Measurements from ENCODE around the gene SDK1.

Gene SDK1

DNA sequence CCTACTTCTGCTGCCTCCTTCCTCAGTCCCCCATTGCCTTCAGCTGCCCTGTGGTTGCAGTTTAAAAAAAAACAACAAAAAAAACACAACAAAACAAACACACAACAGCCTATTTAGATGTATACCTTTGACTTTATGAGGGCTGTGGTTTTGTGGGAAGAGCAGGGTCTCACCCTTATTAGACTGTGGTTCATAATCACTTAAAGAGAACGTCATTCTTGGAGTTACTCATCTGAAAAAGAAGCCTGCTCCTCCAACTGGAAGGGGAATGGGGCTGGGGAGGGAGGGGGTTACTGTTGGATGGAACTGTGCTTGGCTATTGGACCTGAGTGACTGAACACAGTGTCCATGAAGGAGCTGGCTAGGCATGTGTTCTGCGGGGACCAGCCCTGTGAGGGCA is 48.1 kb downstream of the SDK1 start:
- Mint-ChIP-seq H3K4me3 (no peak overlapping the region), H3K4me1 (no peaks in the 10 kb centered on the region), H3K9me3 (no peaks in the 10 kb centered on the region), H3K27me3 (no peaks in the 10 kb centered on the region), H3K27ac (no peak overlapping the region)
- no peak for ATAC-seq
- no peak for DNase-seq

DNA sequence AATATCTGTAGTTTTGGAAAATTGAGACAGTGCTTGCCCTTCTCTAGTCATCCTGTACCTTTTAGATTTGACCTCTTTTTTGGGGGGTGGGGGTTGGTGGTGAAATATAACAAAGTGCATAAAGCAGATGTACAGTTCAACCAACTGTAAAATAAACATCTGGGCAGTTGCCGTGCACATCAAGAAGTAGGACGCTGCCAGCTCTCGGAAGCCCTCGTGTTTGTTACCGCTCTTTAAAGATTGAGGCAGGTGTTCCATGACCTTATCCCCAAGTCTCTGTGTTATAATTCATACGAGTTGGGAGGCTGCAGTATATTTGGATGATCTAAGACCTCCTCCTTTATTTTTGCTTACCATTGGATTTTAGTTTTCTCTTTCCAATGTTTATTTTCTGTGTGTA is 55.1 kb downstream of the SDK1 start:
- Mint-ChIP-seq H3K27me3 (peaks cover 7% of the 10 kb centered on the region), H3K4me1 (no peaks in the 10 kb centered on the region), H3K4me3 (no peak overlapping the region), H3K27ac (no peak overlapping the region), H3K9me3 (peaks cover 0 to 8% of the 10 kb centered on the region in 2 donors)
- no peak for DNase-seq
- ATAC-seq: no peak

DNA sequence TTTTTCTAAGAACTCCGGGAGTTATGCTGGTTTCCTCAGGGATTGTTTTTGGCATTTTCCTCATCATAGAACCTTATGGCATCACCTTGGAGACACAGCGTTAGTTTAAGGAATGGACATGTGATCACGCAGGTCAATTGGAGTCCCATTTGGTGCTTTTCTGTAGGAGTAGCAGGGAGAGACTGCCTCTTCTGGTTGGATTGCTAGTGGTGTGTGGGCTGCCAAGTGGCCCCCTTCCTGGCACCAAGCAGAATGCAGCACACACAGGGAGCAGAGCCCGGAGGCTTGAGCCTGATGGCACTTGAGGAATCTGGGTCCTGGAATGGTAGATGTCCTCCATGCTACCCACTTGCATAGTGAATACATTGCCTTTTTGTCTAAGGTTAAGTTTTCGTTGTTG is 57.9 kb downstream of the SDK1 start:
- ATAC-seq (no peak), DNase-seq (no peak)
- Mint-ChIP-seq H3K4me1 (no peaks in the 10 kb centered on the region), H3K9me3 (peaks cover 0 to 8% of the 10 kb centered on the region in 2 donors), H3K27me3 (peaks cover 12% of the 10 kb centered on the region), H3K4me3 (no peak overlapping the region), H3K27ac (peak overlapping the region in 1 of 2 donors; percentile 54)

DNA sequence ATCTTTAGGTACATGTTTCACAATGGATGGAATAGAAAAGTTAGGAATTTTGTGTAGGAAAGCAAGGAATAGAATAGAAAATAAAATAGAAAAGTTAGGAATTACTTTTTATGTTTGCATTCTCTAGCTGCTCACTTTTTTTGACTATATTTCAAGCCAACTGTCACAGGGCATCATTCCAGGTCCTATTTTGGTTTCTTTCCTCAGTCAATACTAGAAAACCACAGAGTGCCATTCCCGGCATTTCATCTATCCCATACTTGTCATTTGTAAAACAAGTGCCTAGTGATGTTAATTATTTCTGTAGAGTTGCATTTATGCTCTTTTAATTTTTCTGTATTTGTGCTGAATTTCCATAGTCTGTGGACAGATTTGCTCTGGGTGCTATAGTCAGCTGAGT is 66.2 kb downstream of the SDK1 start:
- ATAC-seq: no peak
- DNase-seq: no peak
- Mint-ChIP-seq H3K27ac (peak overlapping the region in 1 of 2 donors; percentile 11), H3K4me3 (no peak overlapping the region), H3K9me3 (no peaks in the 10 kb centered on the region), H3K4me1 (peaks cover 12% of the 10 kb centered on the region), H3K27me3 (peaks cover 23% of the 10 kb centered on the region)

DNA sequence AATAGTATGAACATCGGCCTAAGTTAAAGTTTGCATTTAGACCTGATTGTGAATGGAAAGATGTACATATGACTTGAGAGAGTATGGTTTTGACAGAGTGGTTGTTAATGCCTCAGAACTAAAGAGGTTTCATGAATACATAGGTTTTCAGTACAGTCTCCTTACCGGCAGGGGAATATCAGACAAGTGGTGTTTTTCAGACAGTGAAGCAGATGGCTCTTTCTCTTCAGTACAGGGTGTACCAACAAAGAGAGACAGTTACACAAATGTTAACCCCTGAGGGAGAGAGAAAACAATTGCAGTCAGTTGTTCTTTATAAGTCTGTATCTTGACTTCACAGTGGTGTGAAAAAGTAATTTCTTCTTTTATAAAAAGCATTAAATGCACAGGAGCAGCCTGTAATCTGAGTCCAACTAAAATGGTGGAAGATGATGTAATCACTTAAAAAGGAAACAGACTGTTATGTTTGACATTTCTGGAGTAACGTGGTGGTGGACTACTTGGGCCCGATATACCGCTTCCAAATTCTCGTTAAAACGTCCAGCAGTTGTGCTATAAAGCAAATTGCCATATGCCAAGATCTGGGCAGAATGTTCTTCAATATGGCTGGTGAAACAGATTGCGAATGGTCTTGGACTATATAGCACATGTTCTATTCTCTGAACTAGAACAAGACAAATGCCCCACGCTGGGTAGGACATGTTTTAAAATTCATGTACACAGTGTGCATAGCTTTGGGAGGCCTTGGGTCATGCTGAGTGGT is 69.2 kb downstream of the SDK1 start:
- H3K27ac Mint-ChIP-seq: no peak overlapping the region

DNA sequence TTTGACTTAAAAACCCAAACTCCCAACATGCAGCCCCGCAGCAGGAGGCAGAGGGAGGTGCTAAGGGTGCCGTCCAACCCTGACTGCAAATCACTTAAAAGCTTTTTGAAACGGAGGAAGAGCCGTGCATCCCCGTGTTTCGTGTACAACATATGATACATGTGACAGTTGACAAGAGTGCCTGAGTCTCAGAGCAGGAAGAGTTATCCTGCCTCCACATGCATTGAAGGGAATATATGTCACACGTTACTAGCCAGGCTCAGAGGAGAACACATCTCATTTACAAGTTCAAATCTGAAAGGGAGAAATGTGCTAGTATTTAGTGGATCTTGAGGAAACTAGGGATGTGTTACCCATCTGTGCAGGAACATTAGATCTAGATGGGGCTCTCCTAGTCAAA is 69.9 kb downstream of the SDK1 start:
- no peak for ATAC-seq
- Mint-ChIP-seq H3K9me3 (no peaks in the 10 kb centered on the region), H3K4me3 (no peak overlapping the region), H3K27ac (no peak overlapping the region), H3K27me3 (peaks cover 31% of the 10 kb centered on the region), H3K4me1 (peaks cover 12% of the 10 kb centered on the region)
- DNase-seq: no peak

More for the DNA sequence above, 69.2 kb downstream of the SDK1 start:
- Mint-ChIP-seq H3K9me3 (no peaks in the 10 kb centered on the region), H3K27me3 (peaks cover 31% of the 10 kb centered on the region), H3K4me3 (no peak overlapping the region), H3K4me1 (peaks cover 12% of the 10 kb centered on the region)
- DNase-seq (no peak), ATAC-seq (no peak)

DNA sequence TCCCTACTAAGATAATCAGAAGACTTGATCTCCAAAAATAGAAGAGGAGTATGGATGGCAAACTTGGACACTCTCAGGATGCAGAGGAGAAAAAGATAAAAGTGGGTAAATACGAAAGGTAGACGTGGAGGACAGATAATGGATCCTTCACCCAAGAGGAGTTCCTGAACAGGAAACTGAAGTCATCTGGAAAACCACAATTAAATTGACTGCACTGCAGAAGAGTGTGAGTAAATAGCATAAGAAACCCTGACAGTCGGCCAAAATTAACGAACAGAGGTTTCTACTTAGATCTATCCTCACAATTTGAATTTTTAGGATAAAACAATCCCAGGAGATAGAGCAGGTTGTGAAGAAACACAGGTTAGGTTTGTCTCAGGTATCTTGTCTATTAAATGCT is 70.5 kb downstream of the SDK1 start:
- Mint-ChIP-seq H3K4me1 (peaks cover 12% of the 10 kb centered on the region), H3K4me3 (no peak overlapping the region), H3K27me3 (peaks cover 31% of the 10 kb centered on the region), H3K27ac (no peak overlapping the region), H3K9me3 (no peaks in the 10 kb centered on the region)
- ATAC-seq (no peak), DNase-seq (no peak)

DNA sequence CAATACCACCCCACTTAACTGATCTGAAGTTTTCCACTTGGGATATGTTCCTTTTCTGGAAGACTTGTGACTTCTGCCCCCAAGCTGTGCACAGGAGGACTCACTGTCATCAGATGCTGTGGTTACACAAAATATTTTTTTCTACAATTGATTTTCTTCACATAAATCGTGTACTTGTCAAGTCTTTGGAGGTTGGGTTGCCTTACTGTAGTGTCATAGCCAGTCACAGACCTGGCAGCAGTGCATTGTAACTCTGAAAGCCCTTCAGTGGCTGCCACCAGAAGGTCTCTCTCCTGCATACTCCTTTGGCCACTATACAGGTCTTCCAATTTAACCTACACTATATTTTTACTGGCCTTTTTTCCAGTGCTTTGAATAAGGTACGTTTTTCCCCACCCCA is 73.2 kb downstream of the SDK1 start:
- H3K9me3 Mint-ChIP-seq: no peaks in the 10 kb centered on the region
- H3K4me1 Mint-ChIP-seq: peaks cover 12% of the 10 kb centered on the region
- ATAC-seq: no peak
- peaks cover 33% of the 10 kb centered on the region for H3K27me3 Mint-ChIP-seq
- no peak overlapping the region for H3K4me3 Mint-ChIP-seq
- H3K27ac Mint-ChIP-seq: no peak overlapping the region
- no peak for DNase-seq

DNA sequence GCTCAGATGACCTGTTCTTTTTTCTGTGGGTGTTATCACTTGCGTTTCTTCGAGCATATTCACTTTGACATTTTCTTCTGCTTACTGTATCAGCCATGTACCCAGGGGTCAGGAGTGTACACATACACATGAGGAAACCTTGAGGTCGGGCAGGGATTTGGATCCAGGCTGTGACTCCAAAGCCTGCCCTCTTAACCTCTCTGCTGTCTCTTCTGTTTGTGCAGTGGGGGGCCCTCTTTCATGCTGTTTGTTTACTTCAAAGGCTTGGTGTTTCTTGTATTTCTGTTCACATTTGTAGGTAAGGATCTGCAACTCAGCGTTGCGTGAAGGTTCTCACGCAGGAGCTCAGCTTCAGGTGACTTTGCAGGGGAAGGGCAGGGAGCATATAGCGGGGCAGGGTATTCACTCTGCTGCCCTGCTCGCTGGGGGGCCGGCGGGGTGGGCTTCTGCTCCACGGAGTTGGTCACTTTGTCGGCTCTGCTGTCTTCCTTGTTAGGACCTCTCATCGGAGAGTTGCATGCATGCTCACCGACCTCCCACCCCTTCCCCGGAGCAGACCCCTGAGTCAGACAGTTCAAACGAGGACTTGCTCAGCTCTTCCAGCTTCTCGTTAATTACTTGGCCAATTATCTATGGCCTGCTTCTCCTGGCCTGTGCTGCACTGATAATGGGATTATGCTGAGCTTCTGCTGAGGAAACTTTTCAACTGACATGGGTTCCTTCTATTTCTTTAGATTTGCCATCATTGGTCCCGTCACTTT is 77.5 kb downstream of the SDK1 start:
- Mint-ChIP-seq H3K27ac (no peak overlapping the region), H3K4me1 (no peaks in the 10 kb centered on the region), H3K27me3 (peaks cover 21% of the 10 kb centered on the region), H3K4me3 (no peak overlapping the region), H3K9me3 (no peaks in the 10 kb centered on the region)
- no peak for ATAC-seq
- no peak for DNase-seq

DNA sequence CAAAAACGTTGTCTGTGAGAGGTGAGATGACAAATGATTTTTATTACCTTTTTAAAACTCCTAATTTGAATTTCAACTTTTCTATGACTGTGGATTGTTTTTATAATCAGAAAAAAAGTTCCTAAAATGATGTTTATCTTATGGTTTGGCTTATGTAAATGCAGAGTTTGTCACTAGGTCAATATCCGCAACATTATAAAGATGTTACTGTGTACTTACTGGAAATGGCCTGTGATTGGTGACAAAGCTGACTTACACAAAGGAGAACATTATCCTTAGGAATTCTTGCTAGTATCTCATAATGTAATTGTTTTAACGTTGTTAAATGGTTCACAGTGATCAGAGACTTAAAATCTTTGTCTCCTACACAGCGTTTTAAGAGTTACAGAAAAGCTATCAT is 79.0 kb downstream of the SDK1 start:
- Mint-ChIP-seq H3K9me3 (no peaks in the 10 kb centered on the region), H3K27ac (no peak overlapping the region), H3K4me3 (no peak overlapping the region), H3K4me1 (no peaks in the 10 kb centered on the region), H3K27me3 (peaks cover 13% of the 10 kb centered on the region)
- DNase-seq (no peak), ATAC-seq (no peak)

DNA sequence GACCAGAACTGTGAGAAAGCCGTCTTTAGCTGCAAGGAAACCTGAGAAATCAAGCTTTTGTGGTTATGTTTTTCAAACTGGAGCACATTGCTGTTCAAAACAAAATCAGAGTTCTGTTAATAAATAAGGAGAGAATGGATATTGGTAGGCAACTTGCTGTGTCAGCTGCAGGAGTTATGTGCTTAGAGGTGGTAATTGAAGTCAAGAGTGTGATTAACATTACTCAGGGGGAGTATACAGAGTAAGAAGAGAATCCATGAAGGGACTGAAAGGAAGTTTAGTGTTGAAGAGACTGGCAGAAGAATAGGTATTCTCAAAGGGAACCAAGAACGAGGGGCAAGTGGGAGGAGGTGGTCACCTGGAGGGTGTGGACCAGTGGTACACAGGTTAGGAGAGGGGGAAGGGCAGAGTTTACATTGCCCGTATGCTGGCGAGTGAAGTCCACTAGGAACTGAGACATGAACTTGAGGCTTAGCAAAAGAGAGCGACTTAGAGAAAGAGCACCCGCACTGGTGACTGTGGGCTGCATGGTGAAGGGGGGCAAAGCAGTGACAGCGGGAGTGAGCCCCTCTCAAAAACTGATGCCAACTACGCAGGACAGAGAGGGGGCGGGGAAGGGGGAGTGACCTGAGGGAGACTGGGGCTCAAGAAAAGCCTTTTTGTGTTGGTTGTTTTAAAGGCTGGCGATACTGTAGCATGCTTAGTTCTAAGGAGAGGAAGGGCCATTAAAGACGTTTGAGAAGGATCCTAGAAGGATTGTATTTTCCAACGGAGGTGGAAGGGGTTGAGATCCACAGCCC is 80.0 kb downstream of the SDK1 start:
- Mint-ChIP-seq H3K27me3 (peaks cover 13% of the 10 kb centered on the region), H3K4me3 (no peak overlapping the region), H3K9me3 (no peaks in the 10 kb centered on the region), H3K27ac (no peak overlapping the region), H3K4me1 (no peaks in the 10 kb centered on the region)
- DNase-seq (no peak), ATAC-seq (no peak)

DNA sequence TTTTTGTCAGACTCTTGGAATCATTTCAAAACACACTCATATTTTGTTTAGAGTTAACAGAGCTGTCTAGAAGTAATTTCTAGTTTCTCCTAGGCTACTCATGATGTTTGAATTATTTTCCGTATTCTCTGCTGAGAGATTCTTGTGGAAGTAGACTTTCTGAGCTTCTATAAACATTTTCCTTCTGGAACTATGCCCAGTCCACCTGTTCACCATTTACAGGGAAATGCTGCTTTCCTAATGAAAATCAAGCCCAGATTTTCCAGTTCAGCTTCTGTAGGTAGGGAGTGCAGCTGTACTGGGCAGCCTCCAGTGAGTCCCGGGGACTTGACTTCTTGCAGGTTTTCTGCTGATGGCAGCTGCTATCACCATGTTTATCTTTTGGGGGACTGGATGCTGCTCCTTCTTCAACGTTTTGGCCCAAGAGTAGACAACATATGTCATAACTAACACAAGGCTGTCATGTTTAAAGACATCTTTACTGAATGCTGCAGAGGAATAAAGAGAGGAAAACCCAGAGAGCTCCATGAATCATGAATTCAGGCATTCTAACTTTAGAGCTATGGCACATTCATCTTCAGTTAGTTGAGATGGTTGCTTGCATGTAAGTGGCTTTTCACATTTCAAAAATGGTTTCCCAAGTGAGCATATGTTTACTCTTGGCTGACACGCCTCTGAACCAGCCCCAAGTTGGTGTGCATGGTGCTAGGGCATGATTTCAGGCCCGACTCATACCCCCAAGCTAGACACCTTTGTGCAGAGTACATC is 85.6 kb downstream of the SDK1 start:
- Mint-ChIP-seq H3K27me3 (no peaks in the 10 kb centered on the region), H3K4me1 (no peaks in the 10 kb centered on the region), H3K9me3 (peaks cover 0 to 7% of the 10 kb centered on the region in 2 donors), H3K27ac (no peak overlapping the region), H3K4me3 (no peak overlapping the region)
- ATAC-seq (no peak), DNase-seq (no peak)

DNA sequence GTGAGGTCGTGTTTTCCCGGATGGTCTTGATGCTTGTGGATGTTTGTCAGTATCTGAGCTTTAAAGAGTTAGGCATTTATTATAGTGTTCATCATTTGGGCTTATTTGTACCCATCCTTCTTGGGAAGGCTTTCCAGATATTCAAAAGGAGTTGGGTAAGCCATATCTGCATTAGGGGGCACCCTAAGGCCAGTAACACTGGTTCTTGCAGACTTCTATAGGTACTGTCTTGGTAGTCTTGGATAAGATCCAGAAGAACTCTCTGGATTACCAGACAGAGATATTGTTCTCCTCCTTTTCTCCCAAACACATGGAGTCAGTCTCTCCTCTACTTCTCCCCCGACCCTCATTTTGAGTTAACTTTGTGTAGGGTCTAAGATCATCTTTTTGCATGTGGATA is 92.8 kb downstream of the SDK1 start:
- H3K4me3 Mint-ChIP-seq: no peak overlapping the region
- DNase-seq (no peak), ATAC-seq (no peak)
- peaks cover 19 to 23% of the 10 kb centered on the region in 2 donors for H3K9me3 Mint-ChIP-seq
- H3K27ac Mint-ChIP-seq: no peak overlapping the region
- no peaks in the 10 kb centered on the region for H3K27me3 Mint-ChIP-seq
- no peaks in the 10 kb centered on the region for H3K4me1 Mint-ChIP-seq

DNA sequence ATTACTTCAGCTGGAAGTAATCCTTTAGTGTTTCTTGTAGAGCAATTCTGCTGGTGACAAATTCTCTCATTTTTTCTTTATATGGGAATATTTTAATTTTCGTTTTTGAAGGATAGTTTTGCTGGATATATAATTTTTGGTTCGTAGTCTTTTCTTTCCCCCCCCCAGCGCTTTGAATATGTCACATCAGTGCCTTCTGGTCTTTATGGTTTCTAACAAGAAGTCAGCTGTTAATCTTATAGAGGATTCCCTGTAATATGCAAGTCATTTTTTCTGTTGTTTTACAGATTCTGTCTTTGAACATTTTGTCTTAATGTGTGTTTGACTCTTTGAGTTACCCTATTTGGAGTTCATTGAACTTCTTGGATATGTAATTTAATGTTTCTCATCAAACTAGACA is 96.3 kb downstream of the SDK1 start:
- ATAC-seq (no peak), DNase-seq (no peak)
- Mint-ChIP-seq H3K4me3 (no peak overlapping the region), H3K4me1 (no peaks in the 10 kb centered on the region), H3K27ac (no peak overlapping the region), H3K9me3 (peaks cover 21 to 27% of the 10 kb centered on the region in 2 donors), H3K27me3 (no peaks in the 10 kb centered on the region)

DNA sequence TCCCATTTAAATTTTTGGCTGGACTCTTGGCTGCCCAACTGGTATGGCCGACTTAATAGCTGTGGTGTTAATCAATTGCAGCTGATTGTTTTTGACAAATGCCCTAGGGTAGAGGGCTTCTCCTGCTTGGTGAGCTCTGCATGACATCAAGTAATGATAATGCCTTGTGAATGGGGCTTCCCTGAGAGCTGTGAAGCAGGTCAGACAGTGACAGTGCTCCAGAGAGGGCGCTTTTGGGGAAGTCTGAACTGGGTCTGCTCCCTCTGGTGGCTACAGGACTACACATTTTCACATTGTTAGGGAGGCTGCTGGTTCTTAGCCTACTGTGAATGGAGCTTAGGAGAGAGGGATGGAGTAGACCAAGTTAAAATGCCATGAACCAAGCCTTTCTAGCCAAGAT is 98.8 kb downstream of the SDK1 start:
- ATAC-seq (peak; percentile 67), DNase-seq (no peak)
- Mint-ChIP-seq H3K9me3 (peaks cover 21 to 27% of the 10 kb centered on the region in 2 donors), H3K4me1 (peaks cover under 1% of the 10 kb centered on the region), H3K27ac (peak overlapping the region in 1 of 2 donors; percentile 27), H3K27me3 (no peaks in the 10 kb centered on the region), H3K4me3 (no peak overlapping the region)

Data from stimulated activated naive CD8-positive, alpha-beta T cell treated with anti-CD3 and anti-CD28 coated beads, Interleukin-15, amount 100 ng/mL, for 72 hours (primary cell).